Stimulated activated CD4-positive, alpha-beta T cell treated with anti-CD3 and anti-CD28 coated beads, Interleukin-12 subunit alpha, Interleukin-12 subunit beta, amount 100 ng/mL, for 24 hours (primary cell): ENCODE measurements around the gene GRID1.
"Not testable (repeated sequence)": the region's sequence is repeated elsewhere in the genome, so short reads cannot be mapped to it uniquely, and the experiment has no call there.

Experiments
- DNase-seq, 2 experiments: peaks; one replicate each; pipeline ENCODE4 v3.0.0-alpha.2; 2020; ENCODE audit warnings: low read depth in 2 of 2

The GRID1 gene

GRCh38 chr10:85888559-85888958, 478.0 kb downstream of the GRID1 start:
- no peak for DNase-seq

GRCh38 chr10:85888004-85888403, 478.6 kb downstream of the GRID1 start:
- DNase-seq: no peak

- DNase-seq: no peak
Observed at GRCh38 chr10:85874208-85874607, 492.4 kb downstream of the GRID1 start.

- no peak for DNase-seq
Observed at GRCh38 chr10:85873063-85873462, 493.5 kb downstream of the GRID1 start.

GRCh38 chr10:85868627-85869499, 497.7 kb downstream of the GRID1 start:
- no peak for DNase-seq

- DNase-seq: no peak
Observed at GRCh38 chr10:85864868-85865526, 501.6 kb downstream of the GRID1 start.

GRCh38 chr10:85864173-85864549, 502.4 kb downstream of the GRID1 start:
- DNase-seq: no peak

GRCh38 chr10:85863301-85864172, 503.1 kb downstream of the GRID1 start:
- DNase-seq: no peak

- no peak for DNase-seq
Observed at GRCh38 chr10:85862771-85863170, 503.8 kb downstream of the GRID1 start.

- DNase-seq: no peak
Observed at GRCh38 chr10:85861513-85862197, 504.9 kb downstream of the GRID1 start.

- no peak for DNase-seq
Observed at GRCh38 chr10:85859859-85860258, 506.7 kb downstream of the GRID1 start.

GRCh38 chr10:85858776-85859515, 507.6 kb downstream of the GRID1 start:
- no peak for DNase-seq

GRCh38 chr10:85857791-85858190, 508.8 kb downstream of the GRID1 start:
- DNase-seq: no peak

- no peak for DNase-seq
Observed at GRCh38 chr10:85857305-85857704, 509.3 kb downstream of the GRID1 start.

GRCh38 chr10:85851934-85852333, 514.7 kb downstream of the GRID1 start:
- no peak for DNase-seq

GRCh38 chr10:85851325-85851724, 515.3 kb downstream of the GRID1 start:
- DNase-seq: no peak

GRCh38 chr10:85850736-85851135, 515.9 kb downstream of the GRID1 start:
- DNase-seq: no peak

GRCh38 chr10:85849315-85849714, 517.3 kb downstream of the GRID1 start:
- no peak for DNase-seq

GRCh38 chr10:85848756-85849155, 517.8 kb downstream of the GRID1 start:
- no peak for DNase-seq

- DNase-seq: no peak
Observed at GRCh38 chr10:85847085-85847484, 519.5 kb downstream of the GRID1 start.

- DNase-seq: not testable (repeated sequence)
Observed at GRCh38 chr10:85838660-85839059, 527.9 kb downstream of the GRID1 start.
